CD14-positive monocyte (primary cell): ENCODE data around the gene CCT3. TPM values are rescaled to one million over a fixed set of nuclear protein-coding genes. Genes with fewer than 3 reads are reported as not detected.
A peak's percentile ranks its signal among the peaks of the same experiment; 100 is the strongest.

Experiments
- DNase-seq, 3 donors: peaks; one replicate each; pipeline ENCODE4 v3.0.0-alpha.2; 2011 to 2022
- H2AFZ ChIP-seq: 2 replicates; pipeline ENCODE4 v1.6.0; 2012; ENCODE audit warnings: mild to moderate bottlenecking, low read depth, low read length, inconsistent platforms; ENCODE audit not compliant: insufficient read depth, poor library complexity, severe bottlenecking
- H3K27ac ChIP-seq, 2 donors: 1 replicate in 1 of 2; 2 replicates in 1 of 2; pipeline ENCODE4 v1.5.1; 2012 to 2013; ENCODE audit warnings: low read length in 2 of 2, control low read depth in 1 of 2, inconsistent platforms in 1 of 2, low read depth in 1 of 2, mild to moderate bottlenecking in 1 of 2
- H3K27me3 ChIP-seq, 2 donors: one replicate each; pipeline versions ENCODE4 v1.6.0 to v1.6.1; 2011 to 2013; ENCODE audit warnings: low read length in 2 of 2; ENCODE audit not compliant: control insufficient read depth in 2 of 2, insufficient read depth in 2 of 2
- H3K36me3 ChIP-seq, 2 donors: replicated peaks in 1 of 2; 1 replicate in 1 of 2; 2 replicates in 1 of 2; pipeline versions ENCODE4 v1.5.1 to v1.6.1; 2012 to 2013; ENCODE audit warnings: low read length in 2 of 2, control low read depth in 1 of 2, inconsistent platforms in 1 of 2, mild to moderate bottlenecking in 1 of 2; ENCODE audit not compliant: insufficient read depth in 2 of 2, control insufficient read depth in 1 of 2
- H3K4me1 ChIP-seq, 2 donors: 1 replicate in 1 of 2; 2 replicates in 1 of 2; pipeline versions ENCODE4 v1.5.1 to v1.6.1; 2012 to 2013; ENCODE audit warnings: low read length in 2 of 2, control low read depth in 1 of 2, inconsistent platforms in 1 of 2, mild to moderate bottlenecking in 1 of 2, moderate library complexity in 1 of 2; ENCODE audit not compliant: insufficient read depth in 2 of 2, control insufficient read depth in 1 of 2
- H3K4me2 ChIP-seq: replicated peaks from 2 replicates; pipeline ENCODE3; 2012; ENCODE audit warnings: low read length, moderate library complexity, mild to moderate bottlenecking; ENCODE audit not compliant: poor library complexity, severe bottlenecking; ENCODE audit errors: extremely low read depth
- H3K4me3 ChIP-seq, 3 experiments: fragments of 200-600 bp in 1 of 3; sonication (generic) in 1 of 3; replicated peaks in 1 of 3; 1 replicate in 2 of 3; 2 replicates in 1 of 3; pipeline ENCODE4 v1.5.1; 2011 to 2013; ENCODE audit warnings: low read length in 3 of 3, mild to moderate bottlenecking in 3 of 3, control low read depth in 2 of 3, low read depth in 2 of 3, inconsistent platforms in 1 of 3, moderate library complexity in 1 of 3
- H3K79me2 ChIP-seq: 2 replicates; pipeline ENCODE4 v1.6.0; 2012; ENCODE audit warnings: mild to moderate bottlenecking, control low read depth, inconsistent platforms, low read length, moderate library complexity; ENCODE audit not compliant: insufficient read depth
- H3K9ac ChIP-seq: 2 replicates; pipeline ENCODE4 v1.6.0; 2017; ENCODE audit warnings: low read length, mild to moderate bottlenecking; ENCODE audit not compliant: insufficient read depth, poor library complexity, severe bottlenecking
- H3K9me3 ChIP-seq, 2 donors: replicated peaks in 1 of 2; 1 replicate in 1 of 2; 2 replicates in 1 of 2; pipeline versions ENCODE4 v1.5.1 to v1.6.1; 2012 to 2013; ENCODE audit warnings: low read length in 2 of 2, control low read depth in 1 of 2; ENCODE audit not compliant: control insufficient read depth in 1 of 2, insufficient read depth in 1 of 2
- H4K20me1 ChIP-seq: 2 replicates; pipeline ENCODE4 v1.6.0; 2012; ENCODE audit warnings: mild to moderate bottlenecking, low read length, control low read depth, moderate library complexity; ENCODE audit not compliant: insufficient read depth
- H3K27ac Mint-ChIP-seq, 7 donors: one replicate each; pipeline ENCODE4 v1.8.0; 2020; ENCODE audit warnings: mild to moderate bottlenecking in 7 of 7, mixed read lengths in 7 of 7, moderate library complexity in 6 of 7, inconsistent platforms in 2 of 7
- H3K27me3 Mint-ChIP-seq, 3 donors: one replicate each; pipeline ENCODE4 v1.8.0; 2021 to 2022; ENCODE audit warnings: low read depth in 3 of 3, mild to moderate bottlenecking in 3 of 3, mixed read lengths in 3 of 3, moderate library complexity in 3 of 3, inconsistent platforms in 1 of 3
- H3K36me3 Mint-ChIP-seq, 2 donors: one replicate each; pipeline ENCODE4 v1.8.0; 2020; ENCODE audit warnings: mixed read lengths in 2 of 2, inconsistent platforms in 1 of 2, mild to moderate bottlenecking in 1 of 2
- H3K4me1 Mint-ChIP-seq: one replicate; pipeline ENCODE4 v1.8.0; 2020; ENCODE audit warnings: mild to moderate bottlenecking, mixed read lengths
- H3K4me3 Mint-ChIP-seq, 2 donors: one replicate each; pipeline ENCODE4 v1.8.0; 2020; ENCODE audit warnings: mild to moderate bottlenecking in 2 of 2, mixed read lengths in 2 of 2, moderate library complexity in 1 of 2
- H3K9me3 Mint-ChIP-seq, 7 donors: one replicate each; pipeline ENCODE4 v1.8.0; 2020 to 2022; ENCODE audit warnings: mixed read lengths in 7 of 7, mild to moderate bottlenecking in 6 of 7, moderate library complexity in 6 of 7, inconsistent platforms in 2 of 7
- WGBS: methylation state at CpG from one replicate; pipeline ENCODE4 v1.1.5; 2013; ENCODE audit warnings: missing lambda C conversion rate; ENCODE audit not compliant: insufficient coverage; 5-methylcytosine and 5-hydroxymethylcytosine counted together
- intact Hi-C, 2 donors: fragments of 100-400 bp; cut with micrococcal nuclease; formaldehyde crosslinking; loops; one replicate each; pipeline versions ENCODE4 v1.15.0 to v1.15.1; 2023
- polyA plus RNA-seq, 3 donors: library from polyadenylated mRNA; depleted of rRNA in 1 of 3; unstranded in 2 of 3; stranded (reverse) in 1 of 3; fragments of 300-500 nt in 2 of 3; fragments of >200 nt in 1 of 3; fragmentation: Illumina TruSeq in 2 of 3; gene quantifications; 1 replicate in 2 of 3; 2 replicates in 1 of 3; pipeline ENCODE4 v1.2.3, GENCODE V29; 2012 to 2021
- TF ChIP-seq, protein P1 (sequence below): fragments of 200-600 bp; IDR thresholded peaks from one replicate; pipeline ENCODE4 v1.8.0; 2022; ENCODE audit warnings: antibody characterized with exemption, mild to moderate bottlenecking

Gene CCT3
- polyA plus RNA-seq, 3 donors = 65.3 to 97.3 (median 94.8) TPM

DNA sequence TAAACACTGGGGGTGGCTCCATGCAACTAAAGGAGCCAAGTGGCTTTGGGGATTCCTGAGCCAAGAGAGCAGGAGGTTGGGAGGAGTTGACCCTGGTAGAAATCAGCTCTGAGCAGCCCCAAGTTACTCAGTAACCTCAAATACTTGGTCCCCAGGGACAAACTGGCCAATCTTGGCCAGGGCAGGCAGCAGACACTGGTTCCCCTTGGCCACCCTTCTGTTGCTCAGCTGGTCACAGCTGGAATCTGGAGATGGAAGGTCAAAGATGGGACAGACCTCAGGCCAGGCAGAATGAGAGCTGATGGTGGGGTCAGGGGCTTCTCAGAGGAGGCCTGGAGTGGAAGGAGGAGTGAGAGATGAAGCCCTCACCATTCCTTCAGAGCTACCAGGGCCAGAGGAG is 27.7 kb upstream of the CCT3 start:
- H3K4me2 ChIP-seq = no peak overlapping the region
- no peak overlapping the region for H3K4me3 ChIP-seq
- peaks cover 0 to 45% of the 10 kb centered on the region in 2 donors for H3K27me3 ChIP-seq
- no peaks in the 10 kb centered on the region for H3K79me2 ChIP-seq
- Mint-ChIP-seq H3K4me3 (no peak overlapping the region), H3K9me3 (peaks cover 0 to 3% (median 0%) of the 10 kb centered on the region in 7 donors), H3K27ac (peak overlapping the region in 1 of 7 donors; percentile 74), H3K36me3 (no peaks in the 10 kb centered on the region), H3K4me1 (peaks cover 12% of the 10 kb centered on the region), H3K27me3 (peaks cover 26 to 60% (median 45%) of the 10 kb centered on the region in 3 donors)
- intact Hi-C loops = no loop called here
- H3K9ac ChIP-seq = no peak overlapping the region
- no peak overlapping the region for H3K27ac ChIP-seq
- H3K36me3 ChIP-seq = no peaks in the 10 kb centered on the region
- TF ChIP-seq, protein P1, sequence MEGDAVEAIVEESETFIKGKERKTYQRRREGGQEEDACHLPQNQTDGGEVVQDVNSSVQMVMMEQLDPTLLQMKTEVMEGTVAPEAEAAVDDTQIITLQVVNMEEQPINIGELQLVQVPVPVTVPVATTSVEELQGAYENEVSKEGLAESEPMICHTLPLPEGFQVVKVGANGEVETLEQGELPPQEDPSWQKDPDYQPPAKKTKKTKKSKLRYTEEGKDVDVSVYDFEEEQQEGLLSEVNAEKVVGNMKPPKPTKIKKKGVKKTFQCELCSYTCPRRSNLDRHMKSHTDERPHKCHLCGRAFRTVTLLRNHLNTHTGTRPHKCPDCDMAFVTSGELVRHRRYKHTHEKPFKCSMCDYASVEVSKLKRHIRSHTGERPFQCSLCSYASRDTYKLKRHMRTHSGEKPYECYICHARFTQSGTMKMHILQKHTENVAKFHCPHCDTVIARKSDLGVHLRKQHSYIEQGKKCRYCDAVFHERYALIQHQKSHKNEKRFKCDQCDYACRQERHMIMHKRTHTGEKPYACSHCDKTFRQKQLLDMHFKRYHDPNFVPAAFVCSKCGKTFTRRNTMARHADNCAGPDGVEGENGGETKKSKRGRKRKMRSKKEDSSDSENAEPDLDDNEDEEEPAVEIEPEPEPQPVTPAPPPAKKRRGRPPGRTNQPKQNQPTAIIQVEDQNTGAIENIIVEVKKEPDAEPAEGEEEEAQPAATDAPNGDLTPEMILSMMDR = no peak
- no peak overlapping the region for H2AFZ ChIP-seq
- DNase-seq = no peak
- peaks cover 15 to 22% of the 10 kb centered on the region in 2 donors for H3K4me1 ChIP-seq
- no peaks in the 10 kb centered on the region for H4K20me1 ChIP-seq
- no peaks in the 10 kb centered on the region for H3K9me3 ChIP-seq

DNA sequence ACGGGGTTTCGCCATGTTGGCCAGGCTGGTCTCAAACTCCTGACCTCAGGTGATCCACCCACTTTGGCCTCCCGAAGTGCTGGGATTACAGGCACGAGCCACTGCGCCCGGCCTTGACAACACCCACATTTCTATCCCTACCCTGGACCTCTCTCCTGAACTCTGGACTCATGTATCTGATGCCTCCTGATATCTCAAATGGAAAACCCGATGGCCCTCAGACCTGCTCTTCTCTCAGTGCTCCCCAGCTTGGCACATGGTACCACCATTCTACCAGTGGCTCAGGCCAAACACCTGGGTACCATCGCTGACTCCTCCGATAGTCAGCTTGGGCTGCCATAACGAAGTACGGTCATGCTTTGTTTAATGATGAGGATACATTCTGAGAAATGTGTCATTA is 22.4 kb upstream of the CCT3 start:
- H3K27me3 ChIP-seq = peaks cover 9 to 48% of the 10 kb centered on the region in 2 donors
- no peak overlapping the region for H3K9ac ChIP-seq
- H3K79me2 ChIP-seq = no peaks in the 10 kb centered on the region
- H3K9me3 ChIP-seq = no peaks in the 10 kb centered on the region
- intact Hi-C loops = no loop called here
- H3K27me3 Mint-ChIP-seq = peaks cover 35 to 72% (median 63%) of the 10 kb centered on the region in 3 donors
- no peak overlapping the region for H3K4me2 ChIP-seq
- 100% methylated on average over 7 of the region's 11 CpGs for WGBS
- no peak overlapping the region for H3K4me3 ChIP-seq
- H2AFZ ChIP-seq = no peak overlapping the region
- H3K4me1 Mint-ChIP-seq = peaks cover 5% of the 10 kb centered on the region
- no peak overlapping the region for H3K27ac Mint-ChIP-seq
- H3K27ac ChIP-seq = no peak overlapping the region
- H3K4me1 ChIP-seq = peaks cover 0 to 4% of the 10 kb centered on the region in 2 donors
- TF ChIP-seq, protein P1 = no peak
- DNase-seq = no peak
- H3K36me3 ChIP-seq = no peaks in the 10 kb centered on the region
- no peak overlapping the region for H3K4me3 Mint-ChIP-seq
- H3K9me3 Mint-ChIP-seq = peaks cover 0 to 7% (median 2%) of the 10 kb centered on the region in 7 donors
- H4K20me1 ChIP-seq = no peaks in the 10 kb centered on the region
- no peaks in the 10 kb centered on the region for H3K36me3 Mint-ChIP-seq
